OCI-LY3 (cell line): ENCODE measurements around the gene TMEM132D.

Source experiments
- H2AFZ ChIP-seq: fragments of 200-600, 300-600 bp; shearing (Covaris generic); 2 replicates; pipeline ENCODE4 v1.6.0; 2014; ENCODE audit warnings: antibody characterized with exemption, low read depth, low read length
- H3K27ac ChIP-seq: fragments of 200-600, 300-600 bp; sonication (generic); 2 replicates; pipeline ENCODE4 v1.5.1; 2014; ENCODE audit warnings: mild to moderate bottlenecking, low read length, moderate library complexity, mixed read lengths
- H3K27me3 ChIP-seq: fragments of 200-600, 300-600 bp; sonication (generic); 2 replicates; pipeline ENCODE4 v1.6.1; 2014; ENCODE audit warnings: low read depth, low read length, mixed read lengths
- H3K36me3 ChIP-seq: fragments of 200-600, 300-600 bp; sonication (generic); replicated peaks from 2 replicates; pipeline ENCODE3; 2014; ENCODE audit warnings: low read depth, low read length, mixed read lengths
- H3K4me1 ChIP-seq: fragments of 300-600, 200-600 bp; sonication (generic); 2 replicates; pipeline ENCODE4 v1.6.1; 2014; ENCODE audit warnings: low read length, mixed read lengths
- H3K4me2 ChIP-seq: fragments of 200-600, 300-600 bp; sonication (generic); 2 replicates; pipeline ENCODE4 v1.6.1; 2014; ENCODE audit warnings: low read length, mixed read lengths
- H3K4me3 ChIP-seq: fragments of 300-600, 200-600 bp; sonication (generic); 2 replicates; pipeline ENCODE4 v1.5.1; 2014; ENCODE audit warnings: antibody characterized with exemption, mild to moderate bottlenecking, low read length, moderate library complexity
- H3K79me2 ChIP-seq: fragments of 300-600, 200-600 bp; shearing (Covaris generic); 2 replicates; pipeline ENCODE4 v1.6.1; 2014; ENCODE audit warnings: mild to moderate bottlenecking, low read length, mixed read lengths
- H3K9ac ChIP-seq: fragments of 300-600, 200-600 bp; shearing (Covaris generic); 2 replicates; pipeline ENCODE4 v1.6.0; 2014; ENCODE audit warnings: mild to moderate bottlenecking, low read length, moderate library complexity
- H3K9me3 ChIP-seq: fragments of 200-600, 300-600 bp; shearing (Covaris generic); 2 replicates; pipeline ENCODE4 v1.6.1; 2014; ENCODE audit warnings: low read length, mixed read lengths; ENCODE audit not compliant: insufficient read depth
- H4K20me1 ChIP-seq: fragments of 200-600, 300-600 bp; sonication (generic); 2 replicates; pipeline ENCODE4 v1.6.1; 2016; ENCODE audit warnings: low read length, mixed read lengths; ENCODE audit not compliant: insufficient read depth
- EZH2phosphoT487 ChIP-seq: fragments of 200-600 bp; shearing (Covaris generic); IDR thresholded peaks from 2 replicates; pipeline ENCODE4 v1.6.1; 2018; ENCODE audit warnings: antibody characterized with exemption, mixed run types, low read depth
- TF ChIP-seq, protein P1 (sequence below): fragments of 200-600, 300-600 bp; sonication (generic); IDR thresholded peaks from 2 replicates; pipeline ENCODE4 v1.5.1; 2014; ENCODE audit warnings: antibody characterized with exemption, low read length, low read depth

The TMEM132D gene

DNA sequence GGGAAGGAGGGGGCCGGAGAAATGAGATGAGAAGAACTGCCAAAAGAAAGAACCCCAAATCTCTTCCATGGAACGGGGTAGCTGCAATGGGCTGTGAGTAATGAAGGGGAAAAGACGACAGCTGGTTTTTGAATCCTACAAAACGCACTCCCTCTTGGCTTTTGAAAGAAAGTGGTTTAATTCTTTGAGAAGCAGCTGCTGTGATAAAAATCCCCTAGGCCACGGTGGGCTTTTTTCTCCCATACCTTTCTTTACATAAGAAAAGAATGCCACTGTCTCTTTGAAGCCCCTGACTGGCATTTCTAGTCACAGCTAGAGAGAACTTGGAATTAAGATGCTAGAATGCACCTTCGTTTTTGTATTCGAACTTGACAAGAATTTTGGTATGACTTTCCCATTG lies 564.5 kb downstream of the TMEM132D start:
- H3K4me3 ChIP-seq = no peak overlapping the region
- TF ChIP-seq, protein P1, sequence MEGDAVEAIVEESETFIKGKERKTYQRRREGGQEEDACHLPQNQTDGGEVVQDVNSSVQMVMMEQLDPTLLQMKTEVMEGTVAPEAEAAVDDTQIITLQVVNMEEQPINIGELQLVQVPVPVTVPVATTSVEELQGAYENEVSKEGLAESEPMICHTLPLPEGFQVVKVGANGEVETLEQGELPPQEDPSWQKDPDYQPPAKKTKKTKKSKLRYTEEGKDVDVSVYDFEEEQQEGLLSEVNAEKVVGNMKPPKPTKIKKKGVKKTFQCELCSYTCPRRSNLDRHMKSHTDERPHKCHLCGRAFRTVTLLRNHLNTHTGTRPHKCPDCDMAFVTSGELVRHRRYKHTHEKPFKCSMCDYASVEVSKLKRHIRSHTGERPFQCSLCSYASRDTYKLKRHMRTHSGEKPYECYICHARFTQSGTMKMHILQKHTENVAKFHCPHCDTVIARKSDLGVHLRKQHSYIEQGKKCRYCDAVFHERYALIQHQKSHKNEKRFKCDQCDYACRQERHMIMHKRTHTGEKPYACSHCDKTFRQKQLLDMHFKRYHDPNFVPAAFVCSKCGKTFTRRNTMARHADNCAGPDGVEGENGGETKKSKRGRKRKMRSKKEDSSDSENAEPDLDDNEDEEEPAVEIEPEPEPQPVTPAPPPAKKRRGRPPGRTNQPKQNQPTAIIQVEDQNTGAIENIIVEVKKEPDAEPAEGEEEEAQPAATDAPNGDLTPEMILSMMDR = no peak
- no peak for TF ChIP-seq EZH2phosphoT487
- no peak overlapping the region for H3K27ac ChIP-seq
- H3K9me3 ChIP-seq = no peaks in the 10 kb centered on the region
- no peaks in the 10 kb centered on the region for H4K20me1 ChIP-seq
- H3K9ac ChIP-seq = no peak overlapping the region
- no peaks in the 10 kb centered on the region for H3K27me3 ChIP-seq
- no peak overlapping the region for H3K4me2 ChIP-seq
- H3K36me3 ChIP-seq = no peaks in the 10 kb centered on the region
- no peak overlapping the region for H2AFZ ChIP-seq
- H3K4me1 ChIP-seq = no peaks in the 10 kb centered on the region
- no peaks in the 10 kb centered on the region for H3K79me2 ChIP-seq

DNA sequence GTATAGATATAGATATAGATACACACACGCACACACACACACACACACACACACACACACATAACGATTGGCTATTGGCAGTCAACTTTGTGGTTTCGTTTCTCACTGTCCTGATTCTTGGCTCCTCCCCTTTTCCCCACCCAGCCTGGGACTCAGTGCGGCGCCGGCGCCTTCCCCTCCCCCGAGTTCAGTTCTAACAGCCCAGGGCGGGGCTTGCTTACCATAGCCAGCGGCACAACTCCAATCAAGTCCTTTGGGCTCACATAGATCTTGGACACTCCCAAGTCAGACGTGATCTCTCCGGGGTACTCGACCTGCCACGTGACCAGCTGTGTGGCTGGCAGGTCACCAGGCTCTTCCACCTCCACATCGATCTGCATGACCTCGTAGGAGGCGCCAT lies 566.4 kb downstream of the TMEM132D start:
- H3K27me3 ChIP-seq = no peaks in the 10 kb centered on the region
- H3K4me2 ChIP-seq = no peak overlapping the region
- H2AFZ ChIP-seq = no peak overlapping the region
- H3K9ac ChIP-seq = no peak overlapping the region
- no peaks in the 10 kb centered on the region for H3K9me3 ChIP-seq
- H3K36me3 ChIP-seq = no peaks in the 10 kb centered on the region
- H3K27ac ChIP-seq = no peak overlapping the region
- no peaks in the 10 kb centered on the region for H4K20me1 ChIP-seq
- no peak for TF ChIP-seq EZH2phosphoT487
- H3K4me3 ChIP-seq = no peak overlapping the region
- H3K4me1 ChIP-seq = no peaks in the 10 kb centered on the region
- no peaks in the 10 kb centered on the region for H3K79me2 ChIP-seq

DNA sequence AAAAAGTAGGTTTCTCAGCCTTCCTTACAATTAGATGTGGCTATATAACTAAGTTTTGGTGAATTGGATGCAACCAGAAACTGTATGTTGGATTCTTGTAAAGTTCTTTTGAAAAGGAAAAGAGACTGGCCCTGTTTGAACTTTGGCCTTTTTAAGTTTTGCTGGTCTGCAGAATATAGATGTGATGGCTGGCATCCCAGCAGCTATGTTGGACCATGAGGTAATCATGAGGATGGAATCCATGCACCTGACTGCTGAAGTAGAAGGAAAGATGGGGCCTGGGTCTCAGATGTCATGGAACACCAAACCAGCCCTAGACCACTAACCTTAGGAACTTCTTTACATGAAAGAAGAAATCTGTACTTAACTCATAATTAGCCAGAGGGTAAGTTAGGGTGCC lies 568.1 kb downstream of the TMEM132D start:
- no peak overlapping the region for H3K4me3 ChIP-seq
- H3K9ac ChIP-seq = no peak overlapping the region
- no peaks in the 10 kb centered on the region for H3K36me3 ChIP-seq
- H3K27ac ChIP-seq = no peak overlapping the region
- no peak overlapping the region for H2AFZ ChIP-seq
- H4K20me1 ChIP-seq = no peaks in the 10 kb centered on the region
- no peak for TF ChIP-seq EZH2phosphoT487
- TF ChIP-seq, protein P1 = no peak
- no peaks in the 10 kb centered on the region for H3K4me1 ChIP-seq
- H3K4me2 ChIP-seq = no peak overlapping the region
- no peaks in the 10 kb centered on the region for H3K79me2 ChIP-seq
- H3K27me3 ChIP-seq = no peaks in the 10 kb centered on the region
- H3K9me3 ChIP-seq = no peaks in the 10 kb centered on the region

DNA sequence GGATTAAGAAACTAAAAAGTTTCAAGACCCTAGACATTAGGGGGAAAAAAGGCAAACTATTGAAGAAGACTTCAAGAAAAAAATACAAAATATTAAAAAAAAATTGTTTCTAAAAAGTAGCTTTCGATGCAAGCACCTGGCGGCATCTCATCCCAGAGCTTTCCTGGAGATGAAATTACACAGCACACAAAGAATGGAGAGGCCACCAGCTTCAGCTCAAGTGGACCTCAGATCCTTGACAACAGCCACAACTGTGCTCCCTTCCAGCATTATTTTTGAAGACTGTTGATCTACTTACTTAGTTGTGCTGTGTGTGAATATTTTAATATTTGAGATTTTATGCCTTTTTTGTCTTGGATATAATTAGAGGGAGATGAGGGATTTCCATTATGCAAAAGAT lies 571.5 kb downstream of the TMEM132D start:
- Histone ChIP-seq H3K4me3 (no peak overlapping the region), H3K4me2 (no peak overlapping the region), H3K27me3 (no peaks in the 10 kb centered on the region), H3K9ac (no peak overlapping the region), H3K36me3 (no peaks in the 10 kb centered on the region), H2AFZ (no peak overlapping the region), H3K4me1 (no peaks in the 10 kb centered on the region), H4K20me1 (no peaks in the 10 kb centered on the region), H3K27ac (no peak overlapping the region), H3K9me3 (no peaks in the 10 kb centered on the region), H3K79me2 (no peaks in the 10 kb centered on the region)
- TF ChIP-seq EZH2phosphoT487 = no peak
- TF ChIP-seq, protein P1 = no peak
